Endometrial microvascular endothelial cells (primary cell): Measurements from ENCODE around the gene ROBO1. TPM values are rescaled to one million over a fixed set of nuclear protein-coding genes. Genes with fewer than 3 reads are reported as not detected.
"Not testable (repeated sequence)": the region's sequence is repeated elsewhere in the genome, so short reads cannot be mapped to it uniquely, and the experiment has no call there.

Source experiments
- in situ Hi-C: cut with HindIII; loops from 2 replicates; pipeline ENCODE4 v1.10.0; 2017; ENCODE audit warnings: low sequenced_read_pairs, low pct_unique_long_range_greater_than_20kb; ENCODE audit errors: inconsistent ontology term
- total RNA-seq: library from RNA; depleted of rRNA; stranded (reverse); fragments of >200 nt; gene quantifications from one replicate; pipeline ENCODE4 v1.2.3, GENCODE V29; 2015; ENCODE audit errors: inconsistent ontology term

The ROBO1 gene
- 4.0 TPM for total RNA-seq

DNA sequence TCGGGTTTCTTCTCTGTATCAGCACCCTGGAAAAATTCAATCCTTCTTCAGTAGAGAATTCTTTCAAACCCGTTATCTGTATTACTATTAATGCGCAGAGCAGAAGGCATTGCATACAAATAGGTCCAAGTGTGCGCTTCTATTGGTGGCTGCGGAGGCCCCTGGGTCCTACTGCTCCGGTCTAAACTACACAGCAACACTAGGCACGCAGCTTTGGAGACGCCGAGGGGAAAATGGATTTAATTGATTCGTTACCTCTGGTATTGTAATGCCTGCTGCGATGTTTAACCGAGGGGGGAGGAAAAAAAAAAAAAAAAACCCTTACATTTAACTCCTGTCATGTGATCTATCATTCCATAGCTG is at the start of gene ROBO1:
TSS of gene ROBO1 (minus strand) at position 94 of the 363 bp plus-strand sequence.
- in situ Hi-C loops = no loop called here

DNA sequence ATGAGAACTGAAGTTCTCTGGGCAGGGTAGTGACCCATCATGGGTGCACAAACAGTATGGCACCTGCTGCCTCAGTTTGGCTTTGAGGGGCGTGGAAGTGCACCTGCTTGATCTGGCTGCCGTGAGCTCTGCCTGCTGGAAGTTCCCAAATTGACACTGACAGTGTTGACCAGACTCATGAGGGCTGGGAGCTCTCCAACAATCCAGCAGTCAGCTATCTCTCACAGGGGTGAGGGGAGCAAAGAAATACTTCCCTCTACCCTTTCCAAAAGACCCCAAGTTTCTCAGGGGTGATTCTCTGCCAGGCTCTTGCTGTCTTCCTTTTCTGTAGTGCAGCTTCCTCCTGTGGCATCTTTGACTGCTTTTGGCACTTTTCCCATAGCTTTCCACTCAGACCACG is 49.4 kb upstream of the ROBO1 start:
- in situ Hi-C loops = no loop called here

DNA sequence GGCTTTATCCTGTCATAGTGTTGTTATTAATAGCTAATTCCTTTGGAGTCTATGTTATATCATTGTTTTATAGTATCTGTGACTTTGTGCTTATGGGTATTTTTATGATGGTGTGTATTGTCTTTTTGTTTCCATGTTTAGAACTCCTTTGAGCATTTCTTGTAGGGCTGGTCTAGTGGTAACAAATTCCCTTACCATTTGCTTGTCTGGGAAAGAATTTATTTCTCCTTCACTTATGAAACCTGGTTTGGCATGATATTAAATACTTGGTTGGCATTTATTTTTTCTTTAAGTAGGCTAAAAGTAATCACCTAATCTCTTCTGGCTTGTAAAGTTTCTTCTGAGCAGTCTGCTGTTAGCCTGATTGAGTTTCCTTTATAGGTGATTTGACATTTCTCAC is 47.7 kb upstream of the ROBO1 start:
- in situ Hi-C loops = no loop called here

DNA sequence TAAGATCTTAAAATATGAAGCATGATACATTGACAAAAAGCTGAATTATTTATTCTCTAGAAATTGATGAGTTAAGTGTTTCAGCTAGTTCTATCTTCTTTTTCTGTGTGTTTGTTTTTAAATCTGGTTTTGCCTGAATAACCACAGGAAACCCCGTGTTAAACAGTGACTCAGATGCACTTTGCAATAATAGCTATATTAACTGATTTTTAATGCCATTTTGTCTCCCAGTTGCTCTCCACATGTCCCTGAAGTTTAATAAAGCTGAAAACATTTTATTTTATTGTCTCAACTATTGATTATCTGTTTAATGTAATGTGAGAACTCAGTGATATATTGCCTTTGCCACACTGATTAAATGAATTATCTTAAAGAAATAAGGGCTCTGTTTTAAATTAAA is 42.8 kb upstream of the ROBO1 start:
- in situ Hi-C loops = no loop called here

DNA sequence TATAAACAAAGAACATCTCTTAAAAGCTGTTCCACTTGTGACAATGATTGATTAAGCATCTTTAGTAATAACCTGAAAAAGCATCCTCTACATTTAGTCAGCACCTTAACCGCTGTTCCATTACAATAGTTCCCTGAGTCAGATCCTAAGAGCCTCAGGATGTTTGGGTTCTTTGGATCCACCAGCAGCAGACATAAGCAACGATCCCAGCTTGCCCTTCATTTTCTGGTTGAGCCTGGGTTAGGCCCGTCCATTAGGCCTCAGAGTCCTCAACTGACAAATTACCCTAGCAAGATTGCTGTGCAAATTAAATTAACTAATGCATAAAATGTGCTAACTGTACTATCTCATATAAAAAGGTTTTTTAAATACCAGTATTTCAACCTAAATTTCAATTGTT is 42.3 kb upstream of the ROBO1 start:
- in situ Hi-C loops = no loop called here

DNA sequence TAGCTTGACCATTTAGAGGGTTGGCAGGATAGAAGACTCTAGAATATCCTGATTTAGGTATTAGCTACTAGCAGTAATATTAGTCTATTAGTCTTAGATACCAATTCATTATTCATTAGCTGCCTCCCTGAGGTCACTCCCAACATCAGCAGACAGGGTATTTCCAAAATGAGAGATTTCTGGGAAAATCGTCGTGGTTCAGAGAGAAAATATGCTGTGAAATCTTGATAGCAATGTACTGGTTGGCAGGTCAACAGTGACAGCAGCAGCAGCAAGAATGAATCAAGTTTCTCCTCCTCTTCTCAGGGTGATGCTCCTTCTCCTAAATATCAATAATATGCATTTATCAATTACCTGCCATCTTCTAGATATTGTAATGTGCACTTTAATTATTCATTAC is 41.3 kb upstream of the ROBO1 start:
- in situ Hi-C loops = no loop called here

DNA sequence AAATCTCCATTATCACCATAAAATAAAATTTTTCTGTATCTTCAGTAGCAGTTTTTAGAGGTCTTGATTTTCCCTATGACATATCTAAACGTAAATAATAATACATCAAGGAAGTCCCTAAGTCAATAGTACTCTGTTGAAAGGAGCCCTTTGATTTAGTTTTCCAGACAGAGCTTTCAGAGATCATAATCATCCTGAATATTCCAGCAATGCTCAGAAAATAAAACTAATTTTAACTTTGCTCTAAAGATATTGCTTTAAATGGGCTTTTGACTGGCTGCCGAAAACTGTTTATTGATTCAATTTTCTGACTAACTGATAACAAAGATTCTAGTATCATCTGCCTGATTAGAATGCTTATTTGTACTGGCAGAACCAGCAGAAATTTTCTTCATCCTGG is 40.7 kb upstream of the ROBO1 start:
- in situ Hi-C loops = no loop called here

DNA sequence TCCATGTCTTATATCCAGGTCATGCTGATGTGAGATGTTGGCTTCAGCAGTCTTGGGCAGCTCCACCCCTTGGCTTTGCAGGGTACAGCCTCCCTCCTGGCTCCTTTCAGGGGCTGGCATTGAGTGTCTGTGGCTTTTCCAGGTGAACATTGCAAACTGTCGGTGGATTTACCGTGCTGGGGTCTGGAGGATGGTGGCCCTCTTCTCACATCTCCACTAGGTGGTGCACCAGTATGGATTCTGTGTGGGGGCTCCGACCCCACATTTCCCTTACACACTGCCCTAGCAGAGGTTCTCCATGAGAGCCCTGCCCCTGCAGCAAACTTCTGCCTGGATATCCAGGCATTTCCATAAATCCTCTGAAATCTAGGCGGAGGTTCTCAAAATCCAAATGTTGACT is 22.4 kb upstream of the ROBO1 start:
- in situ Hi-C loops = not testable (repeated sequence)

DNA sequence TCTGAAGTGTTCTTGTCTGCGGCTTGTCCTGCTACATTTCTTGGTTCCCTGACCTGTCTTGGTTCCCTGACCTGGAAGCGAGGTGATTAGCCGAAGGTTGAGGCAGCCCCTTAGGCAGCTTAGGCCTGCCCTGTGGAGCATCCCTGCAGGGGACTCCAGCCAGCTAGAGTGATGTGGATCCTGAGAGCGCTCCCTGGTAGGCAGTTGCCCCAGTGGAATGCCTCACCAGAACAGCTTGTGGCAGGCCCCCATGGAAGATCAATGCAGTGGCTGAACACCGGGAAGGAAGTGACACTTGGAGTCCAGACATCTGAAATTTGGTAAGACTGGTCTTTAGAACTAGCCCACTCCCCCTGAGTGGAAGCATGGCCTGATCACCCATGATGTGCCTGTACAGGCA is 5.5 kb upstream of the ROBO1 start:
- in situ Hi-C loops = no loop called here

DNA sequence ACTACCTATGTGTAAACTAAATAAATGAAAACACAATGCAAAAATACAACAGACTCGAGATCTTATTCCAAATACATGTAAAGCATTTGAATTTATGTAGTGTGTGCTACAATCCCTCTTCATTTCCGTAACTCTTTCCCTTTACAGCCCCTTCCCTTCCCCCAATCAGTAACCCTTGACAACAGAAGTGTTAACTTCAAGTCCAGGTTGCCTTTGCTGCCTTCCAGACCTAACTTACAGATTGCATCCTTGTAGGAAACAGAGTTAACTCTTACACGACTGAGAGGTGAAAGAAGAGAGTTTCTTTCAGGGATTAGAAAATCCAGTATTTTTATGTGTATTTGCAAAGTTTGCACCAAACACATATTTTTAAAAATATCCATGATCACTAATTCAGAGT is 1.4 kb upstream of the ROBO1 start:
- in situ Hi-C loops = no loop called here

DNA sequence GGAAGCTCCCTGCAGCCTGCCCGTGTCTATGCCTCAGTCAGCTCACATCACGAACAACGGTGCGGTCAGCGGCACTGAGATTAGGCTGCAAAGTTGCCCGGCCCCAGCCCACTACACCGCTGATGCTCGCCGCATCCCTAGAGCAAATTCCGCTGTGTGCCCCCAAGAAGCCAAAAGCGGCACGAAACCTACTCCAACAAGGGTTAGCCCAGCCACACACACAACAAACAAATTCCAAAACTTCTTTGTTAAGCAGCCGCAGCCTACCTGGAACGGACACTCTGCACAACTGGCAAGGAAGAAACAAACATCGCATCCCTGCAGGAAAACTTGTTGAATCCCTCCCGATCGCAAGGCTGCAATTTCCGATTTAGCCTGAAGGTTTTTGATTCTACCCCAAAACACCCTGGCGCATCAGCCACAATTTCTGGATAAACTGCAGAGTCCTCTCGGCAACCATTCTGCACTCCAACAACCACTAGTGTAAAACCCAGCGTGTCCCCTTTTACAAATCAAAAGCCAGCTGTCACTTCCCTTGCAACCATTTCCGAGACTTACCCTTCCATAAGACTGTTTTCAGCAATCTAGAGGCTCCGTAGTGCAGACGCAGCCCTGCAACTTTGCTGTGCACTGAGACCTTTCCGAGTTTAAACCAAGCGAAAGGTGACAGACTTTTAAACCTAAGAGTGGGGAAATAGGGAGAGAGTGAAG is 449 bp downstream of the ROBO1 start:
- in situ Hi-C loops = no loop called here

DNA sequence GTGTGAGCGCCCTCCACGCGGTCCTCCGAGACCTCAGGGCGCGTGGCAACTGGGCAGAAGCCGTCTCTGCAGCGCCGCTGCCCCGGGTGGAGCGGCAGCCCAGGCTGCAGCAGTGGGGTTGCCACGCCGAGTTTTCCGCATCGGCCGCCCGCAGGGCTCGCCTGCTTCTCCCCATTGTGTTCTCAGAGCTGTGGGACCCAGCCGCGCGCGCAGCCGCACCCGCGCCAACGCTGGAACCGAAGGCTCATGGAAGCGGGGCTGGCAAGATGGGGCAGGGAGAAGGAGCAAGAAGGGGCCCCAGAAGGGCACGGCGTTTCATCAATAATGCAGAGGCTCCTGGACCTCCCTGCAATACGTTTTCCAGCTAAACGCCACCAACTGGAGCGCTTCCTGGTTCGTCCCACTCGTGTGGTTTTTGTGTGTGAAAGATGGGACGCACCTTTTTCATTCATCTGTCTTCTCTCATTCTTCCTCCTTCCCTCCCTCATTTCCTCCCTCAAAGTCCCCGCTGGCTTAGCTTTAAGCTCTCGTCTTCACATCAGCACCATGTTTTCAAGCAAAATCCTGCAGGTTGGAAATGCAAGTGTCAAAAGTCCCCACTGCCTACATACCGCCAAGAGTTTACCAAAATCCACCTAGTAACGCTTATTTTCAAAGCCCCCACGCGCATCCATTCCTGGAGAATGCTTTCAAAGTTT is 1.2 kb downstream of the ROBO1 start:
- in situ Hi-C loops = no loop called here

DNA sequence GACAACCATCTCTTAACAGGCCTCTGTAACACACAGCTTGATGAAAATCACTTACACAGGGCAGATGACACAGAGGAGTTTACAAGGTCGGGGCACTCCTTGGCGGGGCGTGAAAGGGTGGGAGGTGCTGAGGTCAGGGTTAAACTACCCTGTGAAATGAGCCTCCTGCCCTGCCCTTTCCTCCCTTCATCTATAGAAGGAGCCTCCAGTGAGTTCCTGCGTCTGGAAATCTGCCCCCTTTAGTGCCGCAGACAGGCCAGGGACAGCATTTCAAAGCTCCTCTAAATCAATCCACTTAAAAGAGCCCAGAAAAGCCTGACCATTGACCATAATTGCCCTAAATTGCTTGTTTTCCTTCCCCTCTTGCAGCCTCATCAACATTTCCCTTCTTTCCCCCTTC is 1.9 kb downstream of the ROBO1 start:
- in situ Hi-C loops = no loop called here

DNA sequence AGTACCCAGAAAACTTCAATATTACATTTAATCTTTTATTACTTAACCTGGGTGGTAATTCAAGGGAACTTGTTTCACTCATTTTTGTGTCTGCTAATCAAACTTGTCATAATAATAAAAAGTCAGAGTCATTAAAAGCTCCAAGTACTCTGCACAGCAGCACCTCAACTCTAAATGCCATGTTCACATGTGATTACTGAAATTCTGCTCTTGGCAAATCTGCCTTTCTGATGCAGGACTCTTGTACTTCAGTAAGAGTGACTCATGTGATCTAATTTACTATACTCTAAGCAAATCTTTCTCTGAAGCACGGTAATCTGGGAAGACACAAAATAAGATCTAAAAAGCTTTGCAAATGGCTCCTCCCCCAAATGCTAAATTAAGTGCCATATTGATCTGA is 6.4 kb downstream of the ROBO1 start:
- in situ Hi-C loops = no loop called here

DNA sequence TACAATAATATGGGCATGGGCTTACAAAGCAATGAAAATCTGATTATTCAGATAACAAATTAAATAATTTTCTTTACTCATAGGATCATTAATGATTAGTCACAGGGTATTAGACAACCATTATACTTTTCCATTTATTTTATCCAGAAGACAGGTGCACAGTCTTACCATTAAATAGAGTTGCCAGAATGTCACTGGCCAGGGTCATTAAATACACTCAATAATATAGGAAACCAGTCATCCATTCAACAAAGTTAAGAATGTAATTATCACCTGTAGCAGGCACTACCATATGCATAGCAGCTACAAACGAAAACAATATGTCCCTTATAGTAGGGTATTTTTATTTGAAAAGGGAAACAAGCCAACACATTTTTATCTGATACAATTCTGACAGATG is 16.1 kb downstream of the ROBO1 start:
- in situ Hi-C loops = no loop called here

DNA sequence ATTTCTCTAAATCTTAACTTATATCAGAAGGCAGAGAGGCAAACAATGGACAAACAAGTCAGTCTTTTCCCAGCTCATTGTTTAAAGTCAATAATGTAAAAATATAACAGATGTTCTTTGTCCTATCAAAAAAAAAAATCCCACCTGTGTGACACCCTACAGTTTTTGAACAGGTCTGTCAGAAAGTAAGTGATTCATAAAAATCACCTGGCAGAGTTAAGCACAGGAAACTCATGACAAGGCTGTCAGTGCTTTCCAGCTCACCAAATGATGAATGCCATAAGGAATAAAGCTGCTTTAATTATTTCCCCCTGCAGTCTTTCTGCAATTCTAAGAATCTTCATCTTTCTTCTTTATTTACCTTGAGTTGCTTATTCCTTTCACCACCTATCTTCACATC is 30.3 kb downstream of the ROBO1 start:
- in situ Hi-C loops = no loop called here

DNA sequence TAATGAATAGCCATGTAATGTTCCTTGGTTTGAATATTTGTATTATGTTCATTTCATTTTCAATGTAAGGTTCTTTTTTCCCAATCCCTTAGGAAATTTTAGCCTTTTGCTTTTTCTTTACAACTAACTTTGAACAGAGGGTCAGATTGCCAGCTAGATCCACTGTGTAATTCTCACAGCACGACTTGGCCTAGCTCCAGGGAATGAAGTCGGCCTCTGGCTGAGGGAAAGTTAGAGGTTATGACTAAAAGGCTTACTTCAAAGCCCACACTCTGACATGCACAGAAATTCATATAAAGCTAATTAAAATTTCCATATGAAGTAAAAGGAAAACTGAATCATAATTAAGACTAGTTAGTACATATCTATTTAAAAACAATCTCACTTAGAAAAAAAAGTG is 38.7 kb downstream of the ROBO1 start:
- in situ Hi-C loops = no loop called here

DNA sequence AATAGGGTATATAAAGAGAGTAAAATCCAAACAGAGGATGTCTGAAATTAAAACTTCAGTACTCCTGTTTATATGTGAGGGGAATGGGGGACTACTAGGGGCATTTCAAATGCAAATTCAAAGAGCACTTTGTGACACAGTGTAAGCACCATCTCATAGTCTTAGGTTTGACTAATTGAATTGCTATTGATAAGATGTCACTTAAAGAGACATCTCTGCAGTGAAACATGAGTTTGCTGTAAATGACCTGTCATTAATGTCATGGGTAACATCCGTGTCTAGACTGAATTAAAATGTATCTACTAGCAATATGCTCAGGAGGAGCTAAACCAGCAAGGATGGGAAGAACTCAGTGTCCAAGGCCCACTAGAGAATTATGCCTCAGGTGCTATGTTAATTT is 41.0 kb downstream of the ROBO1 start:
- in situ Hi-C loops = no loop called here

DNA sequence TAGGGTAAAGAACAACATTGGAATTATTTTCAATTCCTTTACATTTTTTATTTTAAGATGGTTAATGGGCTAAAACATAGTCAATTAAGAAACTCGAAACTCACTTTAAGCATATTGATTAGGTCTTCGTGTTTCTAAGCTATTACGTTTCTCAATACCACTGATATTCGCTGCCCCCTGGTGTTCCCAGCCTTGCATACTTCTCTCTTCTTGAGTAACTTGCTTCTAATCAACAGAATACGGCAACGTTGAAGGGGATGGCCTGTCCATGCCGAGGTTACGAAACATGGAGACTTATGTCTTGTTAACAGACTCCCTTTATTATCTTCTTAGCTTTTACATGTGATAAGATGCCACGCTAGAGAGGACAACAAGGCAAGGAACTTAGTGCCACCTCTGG is 43.6 kb downstream of the ROBO1 start:
- in situ Hi-C loops = no loop called here

DNA sequence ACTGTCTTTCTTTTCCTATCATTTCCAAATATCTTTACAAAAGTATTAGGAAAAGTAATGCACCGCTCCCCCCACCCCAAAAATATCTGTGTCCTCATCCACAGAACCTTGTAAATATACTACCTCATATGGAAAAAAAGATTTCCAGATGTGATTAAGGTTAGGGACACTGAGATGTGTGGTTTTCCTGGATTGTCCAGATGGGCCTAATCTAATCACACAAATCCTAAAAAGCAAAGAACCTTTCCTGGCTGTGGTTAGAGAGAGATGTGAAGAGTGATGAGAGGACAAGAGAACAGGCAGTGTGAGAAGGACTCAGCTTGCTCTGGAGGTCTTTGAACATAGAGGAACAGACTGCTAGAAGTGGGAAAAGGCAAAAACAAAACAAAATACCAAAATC is 77.7 kb downstream of the ROBO1 start:
- in situ Hi-C loops = no loop called here

DNA sequence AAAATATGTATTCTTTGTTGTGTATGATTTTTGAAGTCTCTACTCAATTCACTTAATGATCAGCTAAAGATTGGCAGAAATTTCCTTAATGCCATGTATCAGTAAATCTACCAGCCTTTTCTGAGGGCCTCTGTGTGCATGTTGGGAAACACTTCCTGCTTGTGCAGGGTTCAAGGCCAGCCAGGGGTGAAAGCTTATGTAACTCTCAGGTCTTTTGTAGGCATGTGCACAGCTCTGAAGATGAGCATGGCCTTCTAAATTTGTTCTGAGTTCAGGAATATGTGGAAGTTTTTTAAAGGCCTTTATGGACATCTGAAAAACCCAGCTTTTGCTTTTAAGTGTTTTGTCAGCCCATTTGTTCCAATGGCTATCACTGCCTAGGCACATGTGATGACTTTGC is 82.7 kb downstream of the ROBO1 start:
- in situ Hi-C loops = no loop called here
